8988T (cell line): ENCODE data around the gene LRP1.

Experiments used
- DNase-seq: peaks from one replicate; pipeline ENCODE4 v3.0.0; 2011

LRP1 gene

GRCh38 chr12:57138526-57139272 lies 10.4 kb downstream of the LRP1 start:
- peak; percentile 3 for DNase-seq

- DNase-seq = peak; percentile 0
Observed at GRCh38 chr12:57139796-57140649, 11.7 kb downstream of the LRP1 start.

GRCh38 chr12:57141249-57141648 lies 13.0 kb downstream of the LRP1 start:
- peak; percentile 1 for DNase-seq

- DNase-seq = no peak
Observed at GRCh38 chr12:57142121-57142520, 13.8 kb downstream of the LRP1 start.

GRCh38 chr12:57142727-57143126 lies 14.4 kb downstream of the LRP1 start:
- no peak for DNase-seq

- no peak for DNase-seq
Observed at GRCh38 chr12:57143454-57143853, 15.2 kb downstream of the LRP1 start.

GRCh38 chr12:57145460-57146059 lies 17.3 kb downstream of the LRP1 start:
- DNase-seq = no peak

GRCh38 chr12:57146092-57146491 lies 17.8 kb downstream of the LRP1 start:
- DNase-seq = no peak

GRCh38 chr12:57146961-57147944 lies 19.0 kb downstream of the LRP1 start, which contains the start of gene LRP1-AS:
LRP1-AS (minus strand) TSS chr12:57147619.
- no peak for DNase-seq

GRCh38 chr12:57148469-57149244 lies 20.4 kb downstream of the LRP1 start:
- DNase-seq = no peak

GRCh38 chr12:57149245-57149900 lies 21.1 kb downstream of the LRP1 start:
- DNase-seq = no peak

GRCh38 chr12:57150400-57151000 lies 22.2 kb downstream of the LRP1 start:
- DNase-seq = no peak

GRCh38 chr12:57151741-57152630 lies 23.7 kb downstream of the LRP1 start:
- no peak for DNase-seq

- DNase-seq = no peak
Observed at GRCh38 chr12:57152639-57153038, 24.4 kb downstream of the LRP1 start.

- no peak for DNase-seq
Observed at GRCh38 chr12:57153415-57153997, 25.2 kb downstream of the LRP1 start.

GRCh38 chr12:57154076-57154475 lies 25.8 kb downstream of the LRP1 start:
- no peak for DNase-seq

- no peak for DNase-seq
Observed at GRCh38 chr12:57154804-57155434, 26.6 kb downstream of the LRP1 start.

GRCh38 chr12:57156701-57157403 lies 28.6 kb downstream of the LRP1 start:
- DNase-seq = no peak
